GM19351 (cell line): Measurements from ENCODE around the gene LGI4.
"Not testable (repeated sequence)": the region's sequence is repeated elsewhere in the genome, so short reads cannot be mapped to it uniquely, and the experiment has no call there.

Source experiments
- ATAC-seq: cut with Tn5 transposase; IDR thresholded peaks from one replicate; pipeline ENCODE4 v1.9.1; 2021; ENCODE audit warnings: mild to moderate bottlenecking, moderate library complexity; ENCODE audit not compliant: unreplicated experiment

The LGI4 gene

GRCh38 chr19:35142606-35143230, 7.9 kb upstream of the LGI4 start:
- ATAC-seq = no peak

DNA sequence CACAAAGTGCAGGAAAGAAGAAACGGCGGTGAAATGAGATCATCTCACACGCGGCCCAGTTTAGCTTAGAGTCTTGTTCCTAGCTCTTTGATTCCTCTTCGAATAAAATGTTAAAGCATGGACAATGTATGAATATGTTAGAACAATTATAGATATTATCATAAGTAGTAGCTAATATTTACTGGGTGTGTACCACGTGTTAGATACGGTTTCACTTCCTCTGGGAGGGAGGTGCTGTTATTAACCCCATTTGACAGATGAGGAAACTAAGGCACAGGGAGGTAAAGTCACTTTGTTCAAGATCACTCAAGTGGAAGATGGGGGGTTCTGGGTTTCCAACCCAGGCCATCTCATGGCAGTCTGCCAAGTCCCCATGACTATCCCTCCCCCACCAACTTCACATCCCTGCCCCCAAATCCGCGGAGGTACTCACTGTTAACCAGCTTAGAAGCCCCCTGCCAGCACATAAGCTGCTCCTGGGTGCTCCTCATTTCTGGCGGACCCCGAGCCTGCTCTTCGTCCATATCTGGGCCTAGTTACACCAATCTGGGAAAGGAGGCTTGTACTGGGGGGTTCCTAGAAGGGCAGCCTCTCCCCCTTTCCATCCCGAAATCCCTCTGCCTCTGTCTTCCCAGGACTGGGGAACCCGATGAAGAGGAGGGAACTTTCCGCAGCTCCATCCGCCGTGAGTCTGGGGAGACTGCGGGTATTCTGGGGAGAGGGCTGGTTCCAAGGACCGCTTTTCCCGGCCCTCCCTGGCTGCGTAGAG, 7.2 kb upstream of the LGI4 start:
- peak; percentile 18 for ATAC-seq

GRCh38 chr19:35140962-35141836, 6.3 kb upstream of the LGI4 start:
- ATAC-seq = peak; percentile 79

DNA sequence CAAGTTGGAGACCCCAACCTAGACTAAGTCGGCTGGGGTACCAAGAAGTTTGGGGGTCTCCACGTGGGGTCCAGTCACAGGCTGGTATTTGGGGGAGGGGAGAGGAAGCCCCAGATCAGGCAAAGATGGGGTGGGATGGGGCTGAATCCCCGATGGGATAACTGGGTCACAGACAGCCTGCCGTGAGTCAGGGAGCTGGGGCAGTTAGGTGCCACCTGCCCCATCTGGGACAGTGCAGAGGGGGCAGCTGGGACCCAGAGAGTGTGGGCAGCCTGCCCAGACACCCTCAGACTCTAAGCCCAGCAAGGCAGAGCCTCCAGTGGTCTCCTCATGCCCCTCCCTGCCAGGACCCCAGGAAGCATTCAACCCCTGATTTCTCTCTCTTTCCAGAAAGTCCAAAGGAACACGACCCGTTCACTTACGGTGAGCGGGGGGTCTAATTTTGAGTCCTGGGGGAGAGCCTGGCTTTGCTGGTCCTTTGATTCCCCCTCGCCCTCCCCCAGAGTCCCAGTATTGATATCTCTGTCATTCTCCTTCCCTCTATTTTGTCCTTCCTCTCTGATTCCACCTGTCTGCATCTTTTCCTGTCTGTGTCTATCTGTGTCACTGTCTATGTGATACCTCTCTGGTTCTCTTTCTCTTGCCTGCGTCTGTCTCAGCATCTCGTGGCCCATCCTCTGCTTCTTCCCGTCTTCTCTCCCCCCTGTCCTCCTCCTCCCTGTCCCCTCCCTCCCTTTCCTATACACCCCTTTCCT, 5.5 kb upstream of the LGI4 start:
- no peak for ATAC-seq

- ATAC-seq = no peak
Observed at GRCh38 chr19:35138305-35138892, 3.5 kb upstream of the LGI4 start, which contains the start of gene FXYD1. TSS of gene FXYD1 (plus strand) at chr19:35138824. CDS start at chr19:35140080, 1,256 bp downstream.

- ATAC-seq = no peak
Observed at GRCh38 chr19:35136977-35137702, 2.3 kb upstream of the LGI4 start.

DNA sequence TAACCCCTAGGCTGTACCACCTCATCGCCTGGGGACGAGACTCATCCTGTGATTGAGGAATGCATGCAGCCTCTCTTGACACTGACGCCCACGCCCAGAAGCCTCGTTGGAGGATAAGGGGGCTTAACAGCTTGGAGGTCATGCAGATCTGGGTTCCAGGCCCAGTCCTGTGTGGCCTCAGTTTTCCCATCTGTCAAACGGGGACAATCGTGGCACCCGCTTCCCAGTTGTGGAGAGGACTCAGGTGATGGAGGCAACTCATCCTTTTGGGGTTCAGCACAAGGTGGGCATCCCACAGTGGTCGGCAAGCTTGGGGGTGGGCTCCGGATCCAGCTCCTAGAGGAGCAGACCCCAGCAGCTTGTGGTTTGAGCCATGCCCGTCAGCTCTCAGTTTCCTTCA, 1.4 kb upstream of the LGI4 start:
- no peak for ATAC-seq

DNA sequence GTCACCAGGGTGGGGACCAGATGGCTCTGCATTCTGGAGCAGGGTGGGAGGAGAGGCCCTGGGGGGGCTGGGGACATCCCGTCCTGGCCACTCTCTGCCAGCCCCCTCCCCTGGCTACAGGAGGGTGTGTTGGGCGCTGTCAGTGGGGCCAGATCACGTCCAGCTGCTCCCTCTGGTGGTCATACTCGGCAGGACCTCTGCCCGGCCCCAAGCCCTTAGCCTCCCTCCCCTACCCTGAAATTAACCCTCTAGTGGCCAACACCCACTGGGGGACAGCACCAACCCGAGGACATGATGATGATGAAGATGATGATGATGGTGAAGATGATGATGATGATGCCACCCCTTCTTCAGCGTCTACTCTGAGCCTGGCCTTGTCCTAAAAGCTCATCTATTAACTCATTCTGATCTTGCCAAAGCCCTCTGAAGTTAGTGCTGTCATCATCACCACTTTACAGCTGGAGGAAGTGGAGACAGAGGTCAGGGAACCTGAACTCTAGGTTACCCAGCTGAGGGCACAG, 590 bp upstream of the LGI4 start:
- ATAC-seq = no peak

GRCh38 chr19:35133826-35134225, 1.0 kb downstream of the LGI4 start:
- no peak for ATAC-seq

- no peak for ATAC-seq
Observed at GRCh38 chr19:35132254-35132653, 2.6 kb downstream of the LGI4 start.

GRCh38 chr19:35130761-35131720, 3.8 kb downstream of the LGI4 start:
- no peak for ATAC-seq

DNA sequence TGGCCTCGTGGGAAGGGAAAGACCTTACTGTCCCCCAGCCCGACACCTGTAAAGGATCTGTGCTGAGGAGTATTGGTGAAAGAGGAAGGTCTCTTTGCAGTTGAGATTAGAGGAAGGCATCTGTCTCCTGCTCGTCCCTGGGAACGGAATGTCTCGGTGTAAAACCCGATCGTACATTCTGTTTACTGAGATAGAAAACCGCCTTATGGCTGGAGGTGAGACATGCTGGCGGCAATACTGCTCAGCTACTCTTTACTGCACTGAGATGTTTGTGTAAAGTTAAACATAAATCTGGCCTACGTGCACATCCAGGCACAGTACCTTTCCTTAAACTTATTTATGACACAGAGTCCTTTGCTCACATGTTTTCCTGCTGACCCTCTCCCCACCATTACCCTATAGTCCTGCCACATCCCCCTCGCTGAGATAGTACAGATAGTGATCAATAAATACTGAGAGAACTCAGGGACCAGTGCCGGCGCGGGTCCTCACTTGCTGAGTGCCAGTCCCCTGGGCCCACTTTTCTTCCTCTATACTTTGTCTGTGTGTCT, 5.1 kb downstream of the LGI4 start:
- not testable (repeated sequence) for ATAC-seq

GRCh38 chr19:35128398-35129057, 6.3 kb downstream of the LGI4 start:
- ATAC-seq = no peak

DNA sequence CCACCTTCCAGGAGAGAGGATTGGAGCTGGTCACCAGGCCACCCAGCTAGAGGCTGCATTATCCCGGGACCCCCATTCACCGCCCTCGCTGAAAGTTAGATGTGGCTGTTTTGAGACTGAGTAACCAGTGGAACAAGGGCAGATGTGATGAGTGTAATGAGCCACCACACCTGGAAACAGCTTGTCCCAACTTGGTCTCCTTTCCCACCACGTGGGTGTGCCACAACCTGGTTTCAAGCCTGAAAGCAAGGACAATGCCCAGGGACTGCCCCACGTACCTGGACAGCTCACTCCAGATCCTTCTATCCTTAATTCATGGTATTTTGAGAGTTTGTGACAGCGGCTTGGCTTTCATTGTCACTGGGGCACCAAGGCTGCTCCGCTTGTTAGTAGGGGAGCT, 7.0 kb downstream of the LGI4 start:
- no peak for ATAC-seq

DNA sequence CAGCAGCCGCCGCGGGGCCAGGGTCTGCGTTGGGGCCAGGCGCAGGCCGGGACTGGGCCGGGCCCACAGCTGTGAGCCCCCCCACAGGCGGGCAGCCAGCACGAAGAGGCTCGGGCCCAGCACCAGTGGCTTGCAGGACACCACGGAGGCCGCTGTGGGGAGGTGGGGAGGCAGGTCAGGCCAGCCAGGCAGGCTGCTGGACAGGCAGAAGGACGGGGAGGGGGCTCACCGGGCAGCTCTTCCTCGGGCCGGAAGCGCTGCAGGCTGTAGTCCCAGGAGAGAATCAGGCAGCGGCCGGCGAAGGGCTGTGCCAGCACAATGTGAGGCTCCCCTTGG, 8.3 kb downstream of the LGI4 start:
- ATAC-seq = no peak

DNA sequence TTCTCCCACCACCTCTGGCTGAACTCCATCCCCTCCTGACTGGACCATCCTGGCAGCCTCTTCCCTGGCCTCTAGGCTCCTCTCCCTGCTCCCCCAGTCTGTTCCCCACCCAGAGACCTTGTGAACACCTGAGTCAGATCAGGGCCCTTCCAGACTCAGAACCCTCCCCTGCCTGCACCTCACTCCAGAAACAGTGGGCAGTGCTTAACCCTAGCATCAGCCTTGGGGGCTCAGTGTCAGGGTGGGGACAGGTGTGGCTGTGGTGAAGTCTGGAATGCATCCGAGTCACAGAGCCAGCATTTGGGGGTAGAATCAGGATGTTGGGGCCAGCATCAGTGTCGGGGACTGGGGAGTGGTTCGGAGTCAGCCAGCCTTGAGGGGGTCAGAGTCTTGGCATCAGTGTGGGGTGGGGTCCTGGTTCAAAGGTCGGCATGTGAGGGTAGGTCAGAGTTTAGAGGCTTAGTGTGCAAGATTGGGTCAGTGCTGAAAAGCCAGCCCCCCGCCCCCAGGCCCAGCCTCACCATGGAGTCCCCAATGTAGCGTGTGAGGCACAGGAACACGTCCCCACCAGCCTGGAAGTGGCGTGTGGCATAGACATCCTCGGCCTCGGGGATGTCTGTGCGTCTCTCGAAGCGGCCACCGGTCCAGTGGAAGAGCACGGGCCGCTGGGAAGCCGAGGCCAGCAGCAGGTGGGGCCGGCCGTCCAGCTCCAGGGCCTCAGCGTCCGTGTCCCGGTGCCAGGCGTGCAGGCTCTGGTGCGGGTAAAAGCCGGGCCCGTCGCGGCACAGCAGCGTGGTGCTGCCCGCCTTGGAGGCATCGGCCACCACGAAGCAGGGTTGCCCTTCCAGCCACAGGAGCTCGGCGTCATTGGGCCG, 8.9 kb downstream of the LGI4 start:
- no peak for ATAC-seq

DNA sequence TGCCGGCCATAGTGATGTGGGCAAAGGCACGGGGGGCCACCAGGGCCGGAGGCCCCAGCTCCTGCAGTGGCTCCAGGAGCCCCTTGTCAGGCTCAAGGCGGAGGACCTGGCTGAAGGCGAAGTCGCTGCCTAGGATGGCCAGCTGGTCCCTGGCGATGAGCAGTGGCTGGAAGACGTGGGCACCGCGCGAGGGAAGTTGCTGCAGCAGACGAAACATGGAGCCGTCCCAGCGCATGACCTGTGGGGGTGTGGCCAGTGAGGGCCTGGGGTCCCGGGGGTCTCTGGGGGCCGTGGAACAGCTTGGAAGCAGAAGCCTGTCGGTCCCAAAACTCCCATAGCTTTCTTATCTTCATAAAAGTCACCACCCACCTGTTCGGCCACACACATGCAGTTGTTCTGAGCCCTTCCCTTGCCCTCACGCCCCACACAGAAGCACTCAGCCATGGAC, 9.6 kb downstream of the LGI4 start:
- no peak for ATAC-seq
